GM18861 (cell line): ENCODE results near the gene RABL2A.
"Not testable (repeated sequence)": the region's sequence is repeated elsewhere in the genome, so short reads cannot be mapped to it uniquely, and the experiment has no call there.

Experiments used
- ATAC-seq: cut with Tn5 transposase; IDR thresholded peaks from one replicate; pipeline ENCODE4 v1.9.1; 2021; ENCODE audit not compliant: unreplicated experiment

RABL2A gene

DNA sequence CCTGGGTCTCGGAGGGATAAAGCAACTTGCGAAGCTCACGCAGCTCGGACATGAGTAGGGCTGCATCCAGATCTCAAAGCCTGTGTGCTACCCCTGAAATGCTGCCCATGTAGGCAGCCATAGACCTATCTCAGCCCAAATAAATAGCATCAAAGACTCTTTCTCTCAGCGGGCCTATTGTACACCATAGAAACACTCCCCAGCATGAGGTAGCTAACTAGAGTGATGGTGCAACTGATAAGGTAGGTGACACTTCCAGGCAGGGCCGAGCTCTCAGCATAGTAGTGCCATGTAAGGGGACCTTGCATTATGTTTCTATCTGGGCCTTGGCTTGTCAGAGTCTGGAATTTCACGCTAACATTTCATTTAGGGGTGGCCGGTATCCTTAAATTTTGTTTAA, 52.4 kb downstream of the RABL2A start:
- no peak for ATAC-seq

DNA sequence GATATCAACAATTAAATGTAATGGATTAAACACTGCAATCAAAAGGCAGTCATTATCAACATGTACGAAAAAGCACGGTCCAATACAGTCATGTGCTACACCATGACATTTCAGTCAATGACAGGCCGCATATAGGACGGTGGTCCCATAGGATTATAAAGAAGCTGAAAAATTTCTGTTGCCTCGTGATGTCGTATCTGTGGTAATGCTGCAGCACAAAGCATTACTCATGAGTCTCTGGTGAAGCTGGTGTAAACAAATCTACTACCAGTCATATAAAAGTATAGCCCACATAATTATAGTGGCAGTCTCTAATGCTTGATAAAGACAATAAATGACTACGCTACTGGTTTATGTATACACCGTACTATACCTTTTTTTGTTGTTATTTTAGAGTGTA, 58.4 kb downstream of the RABL2A start:
- ATAC-seq = no peak

DNA sequence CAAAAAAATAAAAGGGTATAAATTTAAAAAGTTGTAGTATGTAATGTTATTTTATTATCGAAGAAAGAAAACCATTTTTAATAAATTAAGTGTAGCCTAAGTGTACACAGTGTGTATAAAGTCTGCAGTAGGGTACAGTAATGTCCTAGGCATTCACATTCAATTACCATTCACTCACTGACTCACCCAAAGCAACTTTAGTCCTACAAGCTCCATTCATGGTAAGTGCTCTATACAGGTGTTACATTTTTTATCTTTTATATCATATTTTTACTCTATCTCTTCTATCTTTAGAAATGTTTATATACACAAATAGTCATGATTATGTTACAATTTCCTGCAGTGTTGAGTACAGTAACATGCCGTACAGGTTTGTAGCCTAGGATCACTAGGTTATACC, 59.5 kb downstream of the RABL2A start:
- ATAC-seq = no peak

DNA sequence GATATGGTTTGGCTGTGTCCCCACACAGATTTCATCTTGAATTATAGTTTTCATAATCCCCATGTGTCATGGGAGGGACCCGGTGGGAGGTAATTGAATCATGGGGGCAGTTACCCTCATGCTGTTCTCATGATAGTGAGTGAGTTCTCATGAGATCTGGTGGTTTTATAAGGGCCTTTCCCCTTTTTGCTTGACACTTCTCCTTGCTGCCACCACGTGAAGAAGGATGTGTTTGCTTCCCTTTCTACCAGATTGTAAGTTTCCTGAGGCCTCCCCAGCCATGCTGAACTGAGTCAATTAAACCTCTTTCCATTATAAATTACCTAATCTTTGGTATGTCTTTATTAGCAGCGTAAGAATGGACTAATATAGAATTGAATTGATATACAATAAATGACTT, 63.8 kb downstream of the RABL2A start:
- not testable (repeated sequence) for ATAC-seq
